ENCODE results near the gene LMO7. TPM values are rescaled to one million over a fixed set of nuclear protein-coding genes. Genes with fewer than 3 reads are reported as not detected.

Gene LMO7
- total and polyA plus RNA-seq, 2 donors from 2014 or later, result 44.0 to 138 TPM

- Histone ChIP-seq H3K27ac (ENCODE audit: low read depth in 2 of 2, low read length in 2 of 2) (no peak overlapping the region), H3K9ac (ENCODE audit: low read length in 3 of 3) (no peak overlapping the region), H3K4me3 (ENCODE audit: low read length in 3 of 3) (no peak overlapping the region), H3K4me1 (ENCODE audit: control insufficient read depth in 2 of 3, insufficient read depth in 2 of 3, low read depth in 1 of 3, low read length in 3 of 3) (no peaks in the 10 kb centered on the region), H3K27me3 (ENCODE audit: control insufficient read depth, insufficient read depth, low read length) (no peaks in the 10 kb centered on the region), H3K9me3 (ENCODE audit: control insufficient read depth in 2 of 3, insufficient read depth in 1 of 3, low read length in 3 of 3) (no peaks in the 10 kb centered on the region), H3K36me3 (ENCODE audit: control insufficient read depth in 2 of 3, insufficient read depth in 3 of 3, low read length in 3 of 3) (peaks cover 3 to 47% (median 22%) of the 10 kb centered on the region in 3 donors)
- DNase-seq, result no peak
- FAIRE-seq, result no peak
- no peak for TF ChIP-seq CTCF (IDR thresholded peaks at IDR 0.05; ENCODE audit: borderline replicate concordance, extremely low read depth, insufficient read depth)
- intact Hi-C loops (cut with DNase I), result no loop called here
These were observed 207.9 kb downstream of the LMO7 start for GRCh38 chr13:75843991-75844390.

GRCh38 chr13:75847588-75847987, 211.5 kb downstream of the LMO7 start:
- Histone ChIP-seq H3K9ac (ENCODE audit: low read length in 3 of 3) (no peak overlapping the region), H3K4me3 (ENCODE audit: low read length in 3 of 3) (no peak overlapping the region), H3K36me3 (ENCODE audit: control insufficient read depth in 2 of 3, insufficient read depth in 3 of 3, low read length in 3 of 3) (peaks cover 4 to 38% (median 16%) of the 10 kb centered on the region in 3 donors), H3K27ac (ENCODE audit: low read depth in 2 of 2, low read length in 2 of 2) (no peak overlapping the region), H3K9me3 (ENCODE audit: control insufficient read depth in 2 of 3, insufficient read depth in 1 of 3, low read length in 3 of 3) (no peaks in the 10 kb centered on the region), H3K4me1 (ENCODE audit: control insufficient read depth in 2 of 3, insufficient read depth in 2 of 3, low read depth in 1 of 3, low read length in 3 of 3) (no peaks in the 10 kb centered on the region), H3K27me3 (ENCODE audit: control insufficient read depth, insufficient read depth, low read length) (no peaks in the 10 kb centered on the region)
- DNase-seq, result no peak
- intact Hi-C loops (cut with DNase I), result no loop called here
- no peak for TF ChIP-seq CTCF (IDR thresholded peaks at IDR 0.05; ENCODE audit: borderline replicate concordance, extremely low read depth, insufficient read depth)
- FAIRE-seq, result no peak

DNA sequence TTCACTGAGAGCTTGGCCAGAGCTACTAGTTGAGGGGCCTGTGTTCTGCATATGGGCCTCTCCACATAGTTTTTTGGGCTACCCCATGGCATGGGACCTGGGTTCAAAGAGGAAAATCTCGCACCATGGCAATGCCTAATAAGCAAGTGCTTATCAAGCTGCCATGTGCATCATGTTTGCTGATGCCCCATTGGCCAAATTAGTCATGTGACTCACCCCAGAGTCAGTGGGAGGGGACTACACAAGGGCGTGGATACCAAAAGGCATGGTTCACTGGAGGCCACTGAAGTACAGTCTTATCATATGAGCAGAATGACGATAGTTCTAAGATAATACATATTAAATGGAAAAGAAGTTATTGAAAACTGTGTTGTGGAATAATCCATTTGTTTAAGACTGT, 214.8 kb downstream of the LMO7 start:
- no peaks in the 10 kb centered on the region for H3K4me1 ChIP-seq (ENCODE audit: control insufficient read depth in 2 of 3, insufficient read depth in 2 of 3, low read depth in 1 of 3, low read length in 3 of 3)
- no peak overlapping the region for H3K9ac ChIP-seq (ENCODE audit: low read length in 3 of 3)
- H3K9me3 ChIP-seq (ENCODE audit: control insufficient read depth in 2 of 3, insufficient read depth in 1 of 3, low read length in 3 of 3), result no peaks in the 10 kb centered on the region
- no peak for TF ChIP-seq CTCF (IDR thresholded peaks at IDR 0.05; ENCODE audit: borderline replicate concordance, extremely low read depth, insufficient read depth)
- intact Hi-C loops (cut with DNase I), result no loop called here
- no peaks in the 10 kb centered on the region for H3K27me3 ChIP-seq (ENCODE audit: control insufficient read depth, insufficient read depth, low read length)
- peaks cover 4 to 37% (median 20%) of the 10 kb centered on the region in 3 donors for H3K36me3 ChIP-seq (ENCODE audit: control insufficient read depth in 2 of 3, insufficient read depth in 3 of 3, low read length in 3 of 3)
- no peak for DNase-seq
- no peak overlapping the region for H3K27ac ChIP-seq (ENCODE audit: low read depth in 2 of 2, low read length in 2 of 2)
- FAIRE-seq, result no peak
- no peak overlapping the region for H3K4me3 ChIP-seq (ENCODE audit: low read length in 3 of 3)

- DNase-seq (no peak), FAIRE-seq (no peak)
- Histone ChIP-seq H3K4me3 (ENCODE audit: low read length in 3 of 3) (no peak overlapping the region), H3K27ac (ENCODE audit: low read depth in 2 of 2, low read length in 2 of 2) (no peak overlapping the region), H3K9me3 (ENCODE audit: control insufficient read depth in 2 of 3, insufficient read depth in 1 of 3, low read length in 3 of 3) (no peaks in the 10 kb centered on the region), H3K27me3 (ENCODE audit: control insufficient read depth, insufficient read depth, low read length) (no peaks in the 10 kb centered on the region), H3K36me3 (ENCODE audit: control insufficient read depth in 2 of 3, insufficient read depth in 3 of 3, low read length in 3 of 3) (peaks cover 2 to 37% (median 20%) of the 10 kb centered on the region in 3 donors), H3K9ac (ENCODE audit: low read length in 3 of 3) (no peak overlapping the region), H3K4me1 (ENCODE audit: control insufficient read depth in 2 of 3, insufficient read depth in 2 of 3, low read depth in 1 of 3, low read length in 3 of 3) (no peaks in the 10 kb centered on the region)
- intact Hi-C loops (cut with DNase I), result no loop called here
- TF ChIP-seq CTCF (IDR thresholded peaks at IDR 0.05; ENCODE audit: borderline replicate concordance, extremely low read depth, insufficient read depth), result no peak
These were observed 219.1 kb downstream of the LMO7 start for GRCh38 chr13:75855216-75855615.
